Immature natural killer cell (primary cell): ENCODE results near the gene APLP1. TPM values are rescaled to one million over a fixed set of nuclear protein-coding genes. Genes with fewer than 3 reads are reported as not detected.
"Not testable (repeated sequence)": the region's sequence is repeated elsewhere in the genome, so short reads cannot be mapped to it uniquely, and the experiment has no call there.

ENCODE experiments used
- DNase-seq, 3 donors: peaks; one replicate each; pipeline ENCODE4 v3.0.0; 2022; ENCODE audit warnings: mixed read lengths in 1 of 3
- H3K27ac Mint-ChIP-seq, 6 donors: one replicate each; pipeline ENCODE4 v1.8.0; 2020; ENCODE audit warnings: mixed read lengths in 6 of 6, mild to moderate bottlenecking in 5 of 6, inconsistent platforms in 4 of 6, moderate library complexity in 3 of 6
- H3K27me3 Mint-ChIP-seq, 3 donors: one replicate each; pipeline ENCODE4 v1.8.0; 2020 to 2021; ENCODE audit warnings: low read depth in 3 of 3, mild to moderate bottlenecking in 3 of 3, mixed read lengths in 3 of 3, moderate library complexity in 3 of 3, inconsistent platforms in 1 of 3
- H3K36me3 Mint-ChIP-seq, 3 donors: one replicate each; pipeline ENCODE4 v1.8.0; 2020; ENCODE audit warnings: mixed read lengths in 3 of 3, inconsistent platforms in 2 of 3, mild to moderate bottlenecking in 2 of 3
- H3K4me1 Mint-ChIP-seq, 2 donors: one replicate each; pipeline ENCODE4 v1.8.0; 2020; ENCODE audit warnings: inconsistent platforms in 2 of 2, mild to moderate bottlenecking in 2 of 2, mixed read lengths in 2 of 2, moderate library complexity in 1 of 2
- H3K4me3 Mint-ChIP-seq, 5 donors: one replicate each; pipeline ENCODE4 v1.8.0; 2020; ENCODE audit warnings: mild to moderate bottlenecking in 5 of 5, mixed read lengths in 5 of 5, inconsistent platforms in 3 of 5, moderate library complexity in 3 of 5
- H3K9me3 Mint-ChIP-seq, 6 donors: one replicate each; pipeline ENCODE4 v1.8.0; 2020; ENCODE audit warnings: mild to moderate bottlenecking in 6 of 6, mixed read lengths in 6 of 6, inconsistent platforms in 4 of 6, moderate library complexity in 3 of 6
- polyA plus RNA-seq, 3 donors: library from polyadenylated mRNA; unstranded; fragments of 300-500 nt; fragmentation: Illumina TruSeq; gene quantifications; one replicate each; pipeline ENCODE4 v1.2.3, GENCODE V29; 2021

The APLP1 gene
- polyA plus RNA-seq, 3 donors from 2014 or later = 0.72 TPM; not detected in 2

- H3K27me3 Mint-ChIP-seq = peaks cover 8 to 17% (median 12%) of the 10 kb centered on the region in 3 donors
- no peak overlapping the region for H3K4me3 Mint-ChIP-seq
- peak; percentile 64 to 69 (median 65) for DNase-seq
- peaks cover 6 to 8% of the 10 kb centered on the region in 2 donors for H3K4me1 Mint-ChIP-seq
- no peak overlapping the region for H3K27ac Mint-ChIP-seq
- H3K36me3 Mint-ChIP-seq = no peaks in the 10 kb centered on the region
- no peaks in the 10 kb centered on the region for H3K9me3 Mint-ChIP-seq
Measured at GRCh38 chr19:35879770-35880317, 11.5 kb downstream of the APLP1 start.

GRCh38 chr19:35882114-35882832 lies 13.9 kb downstream of the APLP1 start:
- peaks cover 6 to 16% (median 10%) of the 10 kb centered on the region in 3 donors for H3K27me3 Mint-ChIP-seq
- H3K36me3 Mint-ChIP-seq = peaks cover 0 to 6% (median 4%) of the 10 kb centered on the region in 3 donors
- H3K4me3 Mint-ChIP-seq = no peak overlapping the region
- H3K4me1 Mint-ChIP-seq = peaks cover 6 to 8% of the 10 kb centered on the region in 2 donors
- peak; percentile 67 to 77 (median 69) for DNase-seq
- H3K27ac Mint-ChIP-seq = peak overlapping the region in 3 of 6 donors; percentile 7 to 82 (median 76)
- no peaks in the 10 kb centered on the region for H3K9me3 Mint-ChIP-seq

DNA sequence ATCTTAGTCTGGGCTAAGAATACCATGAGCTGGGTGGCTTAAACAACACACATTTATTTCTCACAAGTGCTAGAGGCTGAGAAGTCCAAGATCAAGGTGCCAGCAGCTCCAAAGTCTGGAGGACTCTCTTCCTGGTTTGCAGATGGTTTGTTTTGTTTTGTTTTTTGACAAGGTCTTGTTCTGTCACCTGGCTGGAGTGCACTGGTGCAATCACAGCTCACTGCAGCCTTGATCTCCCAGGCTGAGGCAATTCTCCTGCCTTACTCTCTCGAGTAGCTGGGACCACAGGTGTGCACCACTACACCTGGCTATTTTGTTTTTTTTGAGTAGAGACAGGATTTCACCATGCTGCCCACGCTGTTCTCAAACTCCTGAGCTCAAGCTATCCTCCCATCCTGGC lies 15.5 kb downstream of the APLP1 start:
- no peak for DNase-seq
- H3K36me3 Mint-ChIP-seq = peaks cover 9 to 17% (median 9%) of the 10 kb centered on the region in 3 donors
- no peak overlapping the region for H3K27ac Mint-ChIP-seq
- peaks cover 6 to 10% (median 9%) of the 10 kb centered on the region in 3 donors for H3K27me3 Mint-ChIP-seq
- H3K9me3 Mint-ChIP-seq = no peaks in the 10 kb centered on the region
- H3K4me3 Mint-ChIP-seq = no peak overlapping the region
- H3K4me1 Mint-ChIP-seq = peaks cover 6 to 9% of the 10 kb centered on the region in 2 donors

DNA sequence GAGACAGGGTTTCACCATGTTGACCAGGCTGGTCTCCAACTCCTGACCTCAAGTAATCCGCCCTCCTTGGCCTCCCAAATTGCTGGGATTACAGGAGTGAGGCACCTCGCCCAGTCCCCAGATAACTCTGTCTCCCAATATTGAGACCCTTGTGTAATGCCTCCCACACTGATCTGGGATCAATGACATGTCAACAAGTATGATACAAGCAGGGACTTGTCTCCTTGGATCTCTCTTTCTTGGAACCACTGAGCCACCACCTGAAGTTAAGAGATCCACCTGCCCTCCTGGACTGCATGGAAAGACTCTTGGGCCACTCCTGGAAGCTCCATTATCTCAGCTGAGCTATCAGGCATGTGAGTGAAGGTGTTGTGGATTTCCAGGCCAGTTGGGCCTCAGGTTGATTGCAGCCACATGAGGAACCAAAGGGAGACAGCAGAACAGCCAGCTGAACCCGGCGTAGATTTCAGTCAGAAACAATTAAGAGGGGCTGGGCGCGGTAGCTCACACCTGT lies 16.9 kb downstream of the APLP1 start:
- no peak overlapping the region for H3K4me3 Mint-ChIP-seq
- DNase-seq = no peak
- peaks cover 6 to 8% of the 10 kb centered on the region in 2 donors for H3K4me1 Mint-ChIP-seq
- H3K27ac Mint-ChIP-seq = peak overlapping the region in 3 of 6 donors; percentile 48 to 67 (median 56)
- H3K36me3 Mint-ChIP-seq = peaks cover 13 to 26% (median 18%) of the 10 kb centered on the region in 3 donors
- peaks cover 2 to 4% (median 3%) of the 10 kb centered on the region in 3 donors for H3K27me3 Mint-ChIP-seq
- no peaks in the 10 kb centered on the region for H3K9me3 Mint-ChIP-seq

DNA sequence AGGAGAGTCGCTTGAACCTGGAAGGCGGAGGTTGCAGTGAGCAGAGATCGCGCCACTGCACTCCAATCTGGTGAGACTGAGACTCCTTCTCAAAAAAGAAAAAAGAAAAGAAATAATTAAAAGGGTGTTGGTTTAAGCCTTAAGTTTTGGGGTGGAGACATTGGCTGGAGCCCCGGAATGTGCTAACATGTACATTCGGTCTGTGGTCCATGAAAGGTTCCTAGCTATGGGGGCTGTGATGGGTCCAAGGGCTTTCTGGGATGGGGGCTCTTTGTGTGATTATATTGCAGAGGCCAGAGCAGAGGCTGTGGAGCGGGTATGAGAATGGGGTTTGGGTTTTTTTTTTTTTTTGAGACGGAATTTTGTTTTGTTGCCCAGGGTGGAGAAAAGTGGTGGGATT lies 17.5 kb downstream of the APLP1 start:
- H3K36me3 Mint-ChIP-seq = peaks cover 13 to 28% (median 20%) of the 10 kb centered on the region in 3 donors
- peaks cover 6 to 9% of the 10 kb centered on the region in 2 donors for H3K4me1 Mint-ChIP-seq
- DNase-seq = no peak
- H3K27ac Mint-ChIP-seq = peak overlapping the region in 3 of 6 donors; percentile 39 to 60 (median 57)
- H3K9me3 Mint-ChIP-seq = no peaks in the 10 kb centered on the region
- H3K4me3 Mint-ChIP-seq = no peak overlapping the region
- H3K27me3 Mint-ChIP-seq = peaks cover 2 to 4% (median 3%) of the 10 kb centered on the region in 3 donors

DNA sequence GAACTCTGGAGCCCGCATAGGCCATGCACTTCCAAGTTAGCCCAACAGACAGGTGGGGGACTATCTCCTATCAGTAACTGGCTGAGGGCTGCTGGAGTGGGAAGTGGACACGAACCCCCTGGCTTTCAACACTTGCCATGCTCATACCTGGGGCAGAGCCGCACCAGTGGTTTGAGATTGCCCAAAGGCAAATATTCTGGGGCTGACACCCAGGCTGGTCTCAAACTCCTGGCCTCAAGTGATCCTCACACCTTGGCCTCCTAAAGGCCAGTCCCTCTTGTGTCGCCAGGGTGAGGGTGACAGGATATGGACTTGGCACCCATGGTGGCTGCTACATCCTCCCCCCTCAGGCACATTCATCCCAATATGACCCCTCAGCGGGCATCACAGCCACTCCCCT lies 18.8 kb downstream of the APLP1 start:
- peak overlapping the region in 1 of 6 donors; percentile 70 for H3K27ac Mint-ChIP-seq
- no peak overlapping the region for H3K4me3 Mint-ChIP-seq
- H3K36me3 Mint-ChIP-seq = peaks cover 13 to 30% (median 22%) of the 10 kb centered on the region in 3 donors
- H3K9me3 Mint-ChIP-seq = no peaks in the 10 kb centered on the region
- peaks cover 3 to 9% of the 10 kb centered on the region in 2 donors for H3K4me1 Mint-ChIP-seq
- DNase-seq = no peak
- peaks cover 0 to 4% (median 0%) of the 10 kb centered on the region in 3 donors for H3K27me3 Mint-ChIP-seq

GRCh38 chr19:35888398-35888797 lies 20.0 kb downstream of the APLP1 start:
- Mint-ChIP-seq H3K36me3 (peaks cover 17 to 38% (median 31%) of the 10 kb centered on the region in 3 donors), H3K27ac (peak overlapping the region in 2 of 6 donors; percentile 36 to 78), H3K9me3 (no peaks in the 10 kb centered on the region), H3K4me3 (no peak overlapping the region), H3K27me3 (peaks cover 0 to 4% (median 0%) of the 10 kb centered on the region in 3 donors), H3K4me1 (peaks cover 8 to 10% of the 10 kb centered on the region in 2 donors)
- no peak for DNase-seq

DNA sequence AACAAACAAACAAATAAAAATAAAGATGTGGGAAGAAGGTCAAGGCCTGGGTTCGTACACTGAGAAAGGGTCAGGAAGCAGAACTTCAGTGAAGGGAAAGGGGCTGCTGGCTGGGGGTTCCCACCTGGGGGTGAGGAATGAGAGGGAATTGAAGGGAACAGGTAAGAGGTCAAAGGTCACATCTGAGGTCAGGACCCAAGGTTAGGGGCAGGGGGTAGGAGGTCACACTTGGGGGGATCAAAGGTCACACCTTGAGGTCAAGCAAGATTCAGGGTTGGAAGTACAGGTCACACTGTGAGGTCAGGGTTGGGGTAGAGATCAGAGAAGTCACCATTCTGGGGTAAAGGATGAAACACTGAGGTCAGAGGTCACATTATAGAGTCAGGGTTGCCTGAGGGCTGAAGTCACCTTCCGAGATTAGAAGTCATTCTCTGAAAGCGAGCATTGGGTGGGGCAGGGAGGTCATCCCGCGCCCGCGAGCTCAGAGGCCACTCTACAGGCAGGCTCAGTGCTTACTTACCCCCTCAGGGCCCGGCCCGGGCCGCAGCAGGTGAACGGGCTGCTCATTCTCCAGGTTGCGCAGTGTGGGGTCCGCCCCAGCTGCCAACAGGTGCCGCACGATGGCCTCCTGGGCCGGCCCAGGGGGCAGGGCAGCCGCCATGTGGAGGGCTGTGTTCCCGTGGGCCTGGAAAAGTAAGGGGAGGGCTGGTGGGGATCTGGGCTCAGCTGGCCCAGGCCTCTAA lies 21.2 kb downstream of the APLP1 start:
- peak overlapping the region in 5 of 6 donors; percentile 8 to 82 (median 46) for H3K27ac Mint-ChIP-seq
- H3K9me3 Mint-ChIP-seq = no peaks in the 10 kb centered on the region
- H3K36me3 Mint-ChIP-seq = peaks cover 17 to 38% (median 31%) of the 10 kb centered on the region in 3 donors
- H3K4me1 Mint-ChIP-seq = peaks cover 8 to 10% of the 10 kb centered on the region in 2 donors
- peaks cover 0 to 4% (median 0%) of the 10 kb centered on the region in 3 donors for H3K27me3 Mint-ChIP-seq
- no peak overlapping the region for H3K4me3 Mint-ChIP-seq
- no peak for DNase-seq

GRCh38 chr19:35890113-35890650 lies 21.8 kb downstream of the APLP1 start:
- no peak for DNase-seq
- H3K36me3 Mint-ChIP-seq = peaks cover 17 to 41% (median 31%) of the 10 kb centered on the region in 3 donors

GRCh38 chr19:35891819-35892218 lies 23.4 kb downstream of the APLP1 start:
- not testable (repeated sequence) for H3K9me3 Mint-ChIP-seq, H3K27me3 Mint-ChIP-seq, H3K4me3 Mint-ChIP-seq, DNase-seq, H3K27ac Mint-ChIP-seq
- Mint-ChIP-seq H3K36me3 (peaks cover 21 to 46% (median 33%) of the 10 kb centered on the region in 3 donors), H3K4me1 (peaks cover 10 to 13% of the 10 kb centered on the region in 2 donors)

More at GRCh38 chr19:35890113-35890650, 21.8 kb downstream of the APLP1 start:
- peak overlapping the region in 3 of 6 donors; percentile 46 to 83 (median 64) for H3K27ac Mint-ChIP-seq
- peaks cover 8 to 10% of the 10 kb centered on the region in 2 donors for H3K4me1 Mint-ChIP-seq
- no peaks in the 10 kb centered on the region for H3K9me3 Mint-ChIP-seq
- peaks cover 0 to 4% (median 0%) of the 10 kb centered on the region in 3 donors for H3K27me3 Mint-ChIP-seq
- no peak overlapping the region for H3K4me3 Mint-ChIP-seq

- peaks cover 23 to 26% of the 10 kb centered on the region in 2 donors for H3K4me1 Mint-ChIP-seq
- no peak for DNase-seq
- H3K4me3 Mint-ChIP-seq = no peak overlapping the region
- peak overlapping the region in 1 of 6 donors; percentile 53 for H3K27ac Mint-ChIP-seq
- H3K9me3 Mint-ChIP-seq = no peaks in the 10 kb centered on the region
- peaks cover 4 to 11% (median 4%) of the 10 kb centered on the region in 3 donors for H3K27me3 Mint-ChIP-seq
- H3K36me3 Mint-ChIP-seq = peaks cover 9 to 27% (median 23%) of the 10 kb centered on the region in 3 donors
Measured at GRCh38 chr19:35894342-35894741, 26.0 kb downstream of the APLP1 start.

DNA sequence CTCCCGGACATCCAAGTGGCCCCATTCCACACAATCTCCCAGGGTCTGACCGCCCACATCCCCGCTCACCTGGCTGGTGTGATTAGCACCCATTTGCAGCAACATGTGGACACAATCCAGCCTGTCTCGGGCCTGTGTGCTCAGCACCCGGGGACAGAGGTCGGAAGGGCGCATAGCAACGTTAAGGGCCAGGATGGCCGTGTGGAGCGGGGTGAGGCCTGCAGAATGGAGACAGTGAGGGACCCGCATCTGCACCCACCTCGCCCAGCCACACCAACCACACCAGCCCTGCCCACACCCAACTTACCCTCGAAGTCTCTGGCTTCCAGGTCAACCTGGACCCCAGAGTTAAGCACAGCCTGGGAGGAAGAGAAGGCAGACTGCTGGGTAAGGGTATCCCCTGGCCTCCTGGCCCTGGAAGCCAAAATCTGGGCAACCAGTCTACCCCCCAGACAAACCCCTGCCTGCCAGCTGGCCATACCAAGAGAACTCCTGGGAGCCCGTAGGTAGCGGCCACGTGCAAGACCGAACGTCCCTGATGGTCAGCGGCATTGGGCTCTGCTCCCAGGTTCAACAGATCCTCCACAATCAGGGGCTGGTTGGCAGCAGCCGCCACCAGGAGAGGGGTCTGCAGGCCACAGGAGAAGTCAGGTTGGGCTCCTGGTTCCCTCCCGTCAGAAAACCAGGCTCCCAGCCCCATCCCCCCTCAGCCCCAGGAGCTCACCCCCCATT lies 27.7 kb downstream of the APLP1 start:
- peaks cover 8 to 18% (median 13%) of the 10 kb centered on the region in 3 donors for H3K36me3 Mint-ChIP-seq
- H3K4me1 Mint-ChIP-seq = peaks cover 28 to 30% of the 10 kb centered on the region in 2 donors
- peak overlapping the region in 3 of 6 donors; percentile 74 to 81 (median 77) for H3K27ac Mint-ChIP-seq
- H3K27me3 Mint-ChIP-seq = peaks cover 7 to 16% (median 11%) of the 10 kb centered on the region in 3 donors
- peak overlapping the region in 2 of 5 donors; percentile 22 to 25 for H3K4me3 Mint-ChIP-seq
- DNase-seq = no peak
- no peaks in the 10 kb centered on the region for H3K9me3 Mint-ChIP-seq
